ENCODE data around the gene HLA-F.

DNA sequence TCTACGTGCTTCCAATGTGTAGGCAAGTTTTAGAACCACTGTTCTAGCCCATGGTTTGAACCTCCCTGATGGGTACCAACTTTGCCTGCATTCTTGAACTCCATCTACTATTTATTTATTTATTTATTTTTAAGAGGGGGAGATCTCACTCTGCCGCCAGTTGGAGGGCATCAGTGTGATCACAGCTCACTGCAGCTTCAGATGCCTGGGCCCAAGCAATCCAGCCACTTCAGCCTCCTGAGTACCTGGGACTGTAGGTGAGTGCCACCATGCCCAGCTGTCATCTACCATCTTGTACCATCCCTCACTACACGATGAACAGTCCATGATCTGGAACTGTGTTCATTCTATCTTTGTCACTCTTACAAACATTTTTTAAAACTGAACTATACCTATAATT, 28.2 kb downstream of the HLA-F start:
- TF ChIP-seq POLR2AphosphoS5 (IDR thresholded peaks at IDR 0.05; ENCODE audit: low read depth, low read length), result no peak
- TF ChIP-seq, protein P1, sequence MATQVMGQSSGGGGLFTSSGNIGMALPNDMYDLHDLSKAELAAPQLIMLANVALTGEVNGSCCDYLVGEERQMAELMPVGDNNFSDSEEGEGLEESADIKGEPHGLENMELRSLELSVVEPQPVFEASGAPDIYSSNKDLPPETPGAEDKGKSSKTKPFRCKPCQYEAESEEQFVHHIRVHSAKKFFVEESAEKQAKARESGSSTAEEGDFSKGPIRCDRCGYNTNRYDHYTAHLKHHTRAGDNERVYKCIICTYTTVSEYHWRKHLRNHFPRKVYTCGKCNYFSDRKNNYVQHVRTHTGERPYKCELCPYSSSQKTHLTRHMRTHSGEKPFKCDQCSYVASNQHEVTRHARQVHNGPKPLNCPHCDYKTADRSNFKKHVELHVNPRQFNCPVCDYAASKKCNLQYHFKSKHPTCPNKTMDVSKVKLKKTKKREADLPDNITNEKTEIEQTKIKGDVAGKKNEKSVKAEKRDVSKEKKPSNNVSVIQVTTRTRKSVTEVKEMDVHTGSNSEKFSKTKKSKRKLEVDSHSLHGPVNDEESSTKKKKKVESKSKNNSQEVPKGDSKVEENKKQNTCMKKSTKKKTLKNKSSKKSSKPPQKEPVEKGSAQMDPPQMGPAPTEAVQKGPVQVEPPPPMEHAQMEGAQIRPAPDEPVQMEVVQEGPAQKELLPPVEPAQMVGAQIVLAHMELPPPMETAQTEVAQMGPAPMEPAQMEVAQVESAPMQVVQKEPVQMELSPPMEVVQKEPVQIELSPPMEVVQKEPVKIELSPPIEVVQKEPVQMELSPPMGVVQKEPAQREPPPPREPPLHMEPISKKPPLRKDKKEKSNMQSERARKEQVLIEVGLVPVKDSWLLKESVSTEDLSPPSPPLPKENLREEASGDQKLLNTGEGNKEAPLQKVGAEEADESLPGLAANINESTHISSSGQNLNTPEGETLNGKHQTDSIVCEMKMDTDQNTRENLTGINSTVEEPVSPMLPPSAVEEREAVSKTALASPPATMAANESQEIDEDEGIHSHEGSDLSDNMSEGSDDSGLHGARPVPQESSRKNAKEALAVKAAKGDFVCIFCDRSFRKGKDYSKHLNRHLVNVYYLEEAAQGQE (IDR thresholded peaks at IDR 0.05; ENCODE audit: insufficient read depth in 1 of 2, low read depth in 2 of 2, low read length in 2 of 2), result no peak
- no peak for TF ChIP-seq SIN3A (IDR thresholded peaks at IDR 0.05; ENCODE audit: borderline replicate concordance, insufficient read depth, low read length)
- TF ChIP-seq TAF1 (IDR thresholded peaks at IDR 0.05; ENCODE audit: borderline replicate concordance, insufficient read depth, low read length), result no peak
